H4 (cell line): Measurements from ENCODE around the gene CPN2. TPM values are rescaled to one million over a fixed set of nuclear protein-coding genes. Genes with fewer than 3 reads are reported as not detected.
A peak's percentile ranks its signal among the peaks of the same experiment; 100 is the strongest.

Experiments used
- DNase-seq: peaks from one replicate; pipeline ENCODE4 v3.0.0-alpha.2; 2015; ENCODE audit warnings: low spot score
- total RNA-seq: library from RNA; depleted of rRNA; stranded (reverse); fragments of >200 nt; shearing (Covaris generic); gene quantifications from 2 replicates; pipeline ENCODE4 v1.2.3, GENCODE V29; 2014

CPN2 gene
- total RNA-seq, 1 experiment from 2014 or later, result not detected

DNA sequence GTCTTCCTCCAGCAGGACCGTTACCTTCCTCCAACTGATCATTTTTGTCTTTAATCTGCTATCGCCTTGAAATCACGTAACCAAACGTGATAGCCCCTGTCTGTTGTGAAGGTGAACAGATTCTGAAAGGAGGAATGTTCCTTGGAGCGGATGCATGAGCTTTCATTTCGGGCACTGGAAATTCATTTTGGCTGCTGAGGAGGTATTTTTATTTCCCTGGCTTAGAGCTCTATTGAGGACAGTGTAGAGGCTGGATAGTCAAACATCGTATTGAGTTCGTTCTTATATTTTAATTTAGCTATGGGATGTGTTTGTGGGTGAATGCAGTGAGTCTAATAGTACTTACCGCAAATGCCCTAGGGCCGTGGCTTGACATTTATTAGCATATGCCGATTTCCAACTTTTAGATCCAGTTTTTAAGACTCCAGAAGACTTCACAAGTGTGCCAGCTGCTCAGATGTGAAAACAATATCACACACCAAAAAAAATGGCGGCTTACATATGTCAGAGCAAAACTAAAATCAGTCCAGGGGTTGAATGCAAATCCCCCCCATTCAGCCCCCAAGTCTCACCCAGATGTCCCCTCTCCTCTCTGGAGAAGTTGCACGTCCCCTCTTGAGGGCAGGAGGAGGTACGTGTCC lies 22.1 kb downstream of the CPN2 start:
- DNase-seq, result no peak

DNA sequence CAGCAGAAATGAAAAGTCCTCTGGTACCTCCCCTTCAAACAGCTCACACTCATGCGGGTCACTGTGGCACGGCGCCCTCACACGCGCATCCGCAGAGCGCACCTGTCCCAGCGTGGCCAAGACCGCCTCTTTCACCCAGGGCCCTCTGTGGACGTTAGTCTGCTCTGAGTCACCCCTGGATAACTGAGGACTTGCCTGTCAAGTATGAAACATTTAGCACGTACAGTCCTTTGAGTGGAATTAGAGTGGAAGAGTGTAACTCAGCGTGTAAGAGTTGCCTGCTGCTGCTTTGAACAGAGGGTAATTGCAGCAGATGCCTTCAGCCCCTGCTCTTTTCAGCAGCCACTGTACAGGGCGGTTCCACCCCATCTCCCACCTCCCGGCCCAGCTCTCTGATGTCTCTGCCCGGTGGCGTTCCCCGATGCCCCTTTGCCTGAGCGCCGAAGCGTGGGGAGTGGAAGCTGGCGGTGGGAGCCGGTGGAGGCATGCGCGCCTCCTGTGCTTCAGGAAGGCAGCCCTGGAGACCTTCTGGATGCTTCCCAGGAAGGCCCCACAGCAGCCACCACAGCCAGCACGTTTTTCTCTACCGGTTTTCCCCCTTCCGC lies 23.0 kb downstream of the CPN2 start:
- no peak for DNase-seq

DNA sequence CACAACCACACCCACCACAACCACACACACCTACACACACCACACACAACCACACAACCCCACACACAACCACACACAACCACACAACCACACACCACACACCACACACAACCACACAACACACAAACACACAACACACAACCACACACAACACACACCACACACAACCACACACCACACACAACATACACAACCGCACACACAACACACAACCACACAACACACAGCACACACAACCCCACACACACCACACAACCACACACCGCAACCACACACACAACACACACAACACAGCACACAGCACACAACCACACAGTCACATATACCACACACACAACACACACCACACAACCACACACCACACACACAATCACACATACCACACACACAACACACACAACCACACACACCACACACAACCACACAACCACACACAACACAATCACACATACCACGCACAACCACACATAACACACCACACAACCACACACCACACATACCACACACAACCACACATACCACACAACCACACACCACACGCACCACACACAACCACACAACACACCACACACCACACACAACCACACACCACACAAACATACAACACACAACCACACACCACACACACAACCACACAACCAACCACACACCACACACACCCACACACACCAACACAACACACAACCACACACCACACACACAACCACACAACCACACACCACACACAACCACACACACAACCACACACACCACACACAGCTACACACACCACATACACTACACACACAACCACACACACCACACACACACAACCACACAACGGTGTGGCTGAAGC lies 23.7 kb downstream of the CPN2 start:
- DNase-seq, result no peak

DNA sequence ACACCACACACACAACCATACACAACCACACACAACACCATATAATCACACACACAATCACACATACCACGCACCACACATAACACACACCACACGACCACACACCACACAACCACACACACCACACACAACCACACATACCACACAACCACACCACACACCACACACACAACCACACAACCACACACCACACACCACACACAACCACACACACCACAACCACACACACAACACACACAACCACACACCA lies 24.2 kb downstream of the CPN2 start:
- DNase-seq, result no peak

DNA sequence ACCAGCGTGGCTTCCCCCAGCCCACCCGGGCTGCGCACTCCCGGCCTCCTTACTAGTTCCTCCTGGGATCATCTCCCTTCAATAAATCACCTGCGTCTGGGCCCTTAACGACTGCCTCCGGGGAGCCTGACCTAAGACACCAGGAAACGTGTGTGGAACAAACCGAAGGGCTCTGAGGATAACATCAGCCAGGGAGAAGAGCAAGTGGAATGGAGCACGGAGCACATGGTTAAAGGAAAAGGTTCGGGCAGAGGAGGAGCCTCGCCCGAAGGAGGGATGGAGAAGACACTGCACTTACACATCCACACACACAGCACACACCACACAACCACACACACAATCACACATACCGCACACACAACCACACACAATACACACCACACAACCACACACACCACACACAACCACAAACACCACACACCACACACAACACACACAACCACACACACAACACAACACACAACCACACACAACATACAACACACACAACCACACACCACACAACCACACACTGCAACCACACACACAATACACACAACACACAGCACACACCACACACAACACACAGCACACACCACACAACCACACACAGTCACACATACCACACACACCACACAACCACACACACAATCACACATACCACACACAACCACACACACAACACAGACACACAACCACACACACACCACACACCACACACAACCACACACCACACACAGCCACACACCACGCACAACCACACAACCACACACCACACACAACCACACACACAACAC lies 24.7 kb downstream of the CPN2 start:
- DNase-seq, result no peak

DNA sequence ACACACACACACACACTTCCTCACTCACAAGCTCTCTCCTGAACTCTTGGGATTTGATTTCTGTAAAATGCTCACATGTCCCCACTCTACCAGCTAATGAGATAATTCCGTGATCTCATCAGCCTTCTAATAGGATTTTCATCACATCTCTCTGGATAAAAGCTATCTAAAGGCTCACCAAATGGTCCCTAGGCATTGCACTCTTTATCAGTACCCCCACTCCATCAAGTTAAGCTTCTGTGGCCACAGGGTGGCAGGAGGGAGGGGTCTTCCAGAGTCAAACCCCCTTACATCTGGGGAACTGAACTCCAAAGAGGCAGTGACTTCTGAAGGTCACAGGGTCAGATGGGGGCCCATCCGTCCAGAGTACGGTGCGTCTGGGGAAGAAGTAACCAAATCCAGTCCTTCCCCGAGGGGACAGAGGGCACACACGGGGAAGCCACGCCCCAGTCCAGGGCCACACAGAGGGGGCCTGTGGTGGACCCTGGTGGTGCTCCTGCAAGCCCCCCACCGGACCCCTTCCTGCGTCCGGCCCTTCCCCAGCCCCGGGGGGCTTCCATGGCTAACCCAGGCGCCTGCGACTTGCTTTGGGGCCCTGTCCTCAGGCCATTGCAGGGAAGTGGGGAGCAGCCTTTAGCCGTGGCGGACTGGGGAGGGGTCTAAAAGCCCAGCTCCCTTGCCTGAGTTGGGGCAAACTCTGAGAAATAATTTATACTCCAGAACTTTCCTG lies 25.5 kb downstream of the CPN2 start:
- DNase-seq, result no peak

DNA sequence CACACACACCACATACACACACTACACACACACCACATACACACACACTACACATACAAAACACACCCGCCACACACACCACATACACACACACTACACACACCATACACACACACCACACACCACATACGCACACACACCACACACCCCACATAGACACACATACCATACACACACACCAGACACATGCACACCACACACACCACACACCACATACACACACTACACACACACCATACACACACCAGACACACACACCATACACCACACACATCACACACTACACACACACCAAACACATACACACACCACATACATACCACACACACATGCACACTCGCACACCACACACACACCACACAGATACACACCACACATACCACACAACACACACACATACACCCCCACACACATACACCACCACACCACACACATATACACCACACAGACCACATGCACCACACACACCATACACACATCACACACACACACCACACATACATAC lies 26.3 kb downstream of the CPN2 start:
- DNase-seq, result no peak

DNA sequence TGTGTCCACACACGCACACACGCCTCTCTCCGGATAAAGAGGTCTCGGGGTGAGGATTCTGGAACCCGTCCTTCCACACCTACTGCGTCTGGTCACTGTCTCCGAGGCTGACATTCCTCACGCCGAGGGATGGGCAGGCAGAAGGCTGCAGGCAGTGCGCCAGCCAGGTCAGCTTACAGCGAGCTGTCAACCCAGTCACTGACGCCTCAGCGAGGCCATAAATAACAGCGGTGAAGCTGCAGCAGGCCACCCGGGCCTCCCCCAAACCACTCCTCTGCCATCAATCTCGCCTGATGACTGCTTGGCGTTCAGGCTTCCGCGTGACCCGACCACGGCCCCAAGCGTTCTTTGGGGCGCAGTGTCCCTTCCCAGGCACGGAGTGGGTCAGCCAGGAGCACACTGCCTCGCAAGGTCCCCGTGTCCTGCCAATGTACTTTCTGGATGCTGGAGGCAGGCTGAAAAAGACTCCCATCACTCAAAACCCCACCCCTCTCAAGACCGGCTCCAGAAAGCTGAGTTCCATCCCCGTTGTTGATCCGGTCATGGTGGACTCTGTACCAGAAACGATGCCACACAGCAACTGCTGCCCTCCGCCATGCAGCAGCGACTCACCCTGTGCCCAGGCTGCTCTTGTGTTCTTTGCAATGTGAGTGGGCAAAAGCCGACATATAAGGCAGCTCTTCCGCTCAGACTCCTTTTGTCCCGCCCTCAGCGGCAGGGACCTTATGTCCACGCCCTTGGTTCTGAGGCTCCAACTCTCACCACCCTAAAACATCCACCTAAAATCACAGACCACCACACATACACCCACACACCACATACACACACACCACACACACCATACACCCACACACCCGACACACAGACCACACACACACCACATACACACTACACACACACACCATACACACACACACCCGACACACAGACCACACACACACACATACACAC lies 27.1 kb downstream of the CPN2 start:
- peak; percentile 42 for DNase-seq

DNA sequence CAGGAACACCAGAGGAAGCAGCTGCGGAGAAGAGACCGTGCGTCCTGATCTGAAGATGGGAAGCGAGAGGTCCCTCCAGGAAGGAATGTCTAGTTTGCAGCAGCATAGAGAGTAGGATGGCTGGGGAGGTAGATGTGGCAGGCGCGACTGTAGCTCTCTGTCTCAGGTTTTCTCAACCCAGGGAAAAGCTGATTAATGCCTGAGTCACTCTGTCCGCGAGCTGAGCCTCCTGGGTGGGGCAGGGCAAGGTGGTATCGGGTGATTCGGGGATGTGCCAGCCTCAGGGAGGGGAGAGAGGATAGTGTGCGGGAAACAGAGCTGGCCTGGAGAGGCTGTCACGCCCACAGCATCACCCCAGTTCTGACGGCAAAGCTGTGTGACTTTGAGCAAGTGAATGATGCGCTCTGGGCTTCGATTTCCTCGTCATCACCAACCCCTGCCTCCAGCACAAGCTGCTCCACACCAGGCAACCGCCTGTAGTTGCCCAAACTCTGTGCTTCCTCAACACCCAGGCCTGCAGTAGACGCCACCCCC lies 28.4 kb downstream of the CPN2 start:
- peak; percentile 87 for DNase-seq

DNA sequence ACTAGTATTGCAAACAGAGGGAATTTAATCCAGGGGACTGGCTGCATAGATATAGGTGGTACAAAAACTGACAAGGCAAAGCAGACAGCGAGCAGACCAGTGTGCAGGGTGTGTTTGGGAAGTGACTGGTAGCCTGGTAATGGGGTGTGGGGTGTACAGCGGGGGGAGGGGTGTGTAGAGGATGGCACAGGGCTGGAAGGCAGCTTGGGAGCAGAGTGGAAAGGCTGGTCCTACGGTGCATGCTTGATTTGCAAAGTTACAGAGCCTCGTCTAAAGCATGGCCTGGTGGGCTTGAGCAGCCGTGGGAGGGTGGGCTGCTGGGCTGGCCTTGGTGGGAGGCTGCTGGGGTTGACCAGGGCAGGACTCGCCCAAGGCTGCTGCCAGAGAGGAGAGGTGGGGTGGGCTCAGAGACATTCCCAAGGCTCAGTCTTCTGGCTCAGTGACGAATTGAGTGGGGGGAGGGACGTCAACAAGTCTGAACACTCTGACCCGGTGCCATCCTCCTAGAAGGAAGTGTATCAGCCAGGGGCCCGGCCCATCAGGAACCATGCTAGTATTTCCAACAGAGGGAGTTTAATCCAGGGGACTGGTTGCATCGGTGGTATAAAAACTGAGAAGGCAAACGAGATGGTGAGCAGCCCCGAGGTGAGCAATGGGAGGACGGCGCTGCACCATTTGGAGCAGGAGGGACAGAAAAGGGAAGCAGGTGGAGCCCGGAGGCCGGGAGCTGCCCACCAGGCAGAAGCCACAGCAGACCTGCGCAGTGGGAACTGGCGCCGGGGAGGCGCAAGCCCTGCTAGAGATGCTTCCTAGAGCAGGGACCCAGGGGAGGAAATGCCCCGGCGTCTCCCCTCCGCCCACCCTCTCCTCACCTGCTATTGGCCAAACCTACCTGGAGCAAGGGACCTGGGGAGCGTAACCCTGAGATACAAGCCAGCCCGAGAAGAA lies 29.2 kb downstream of the CPN2 start:
- DNase-seq, result no peak

DNA sequence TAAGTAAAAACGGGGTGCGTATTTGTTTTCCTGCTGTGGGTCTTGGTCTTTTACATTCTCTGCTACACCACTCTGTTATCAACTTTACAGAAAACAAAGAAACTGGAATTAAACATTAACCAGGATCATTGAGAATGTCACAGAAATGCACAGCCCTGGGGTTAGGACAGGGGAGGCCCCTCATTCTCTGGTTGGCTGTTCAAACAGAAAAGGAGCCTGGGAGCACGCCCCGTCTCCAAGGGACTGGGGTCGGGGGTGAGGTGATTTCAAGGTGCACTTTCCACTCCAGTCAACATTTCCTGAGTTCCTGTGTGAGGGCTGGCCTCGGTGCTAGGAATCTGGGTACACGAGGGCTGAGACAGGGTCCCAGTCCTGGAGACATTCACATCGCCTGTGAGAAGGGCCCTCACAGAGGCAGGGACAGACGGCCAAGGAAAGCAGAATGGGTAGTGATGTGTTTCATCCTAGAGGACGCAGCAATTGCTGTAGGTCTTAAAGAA lies 30.3 kb downstream of the CPN2 start:
- no peak for DNase-seq

DNA sequence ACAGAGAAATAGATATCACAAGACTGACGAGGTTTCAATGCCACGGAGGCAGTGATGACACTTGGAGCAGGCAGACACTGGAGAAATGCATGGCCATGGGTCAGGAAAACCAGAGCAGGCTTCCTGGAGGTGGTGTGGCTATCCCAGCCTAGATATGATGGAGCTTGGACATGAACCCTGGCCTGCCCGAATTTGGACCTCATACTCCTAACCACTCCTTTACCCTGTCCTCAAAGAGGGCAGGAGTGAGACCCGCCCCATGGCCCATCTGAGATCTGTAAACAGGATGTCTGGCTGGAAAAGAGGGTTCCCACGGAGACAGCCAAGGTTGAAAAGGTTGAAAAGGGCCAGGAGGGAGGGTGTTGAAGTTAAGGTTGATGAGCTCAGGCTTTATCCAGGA lies 31.0 kb downstream of the CPN2 start:
- no peak for DNase-seq

DNA sequence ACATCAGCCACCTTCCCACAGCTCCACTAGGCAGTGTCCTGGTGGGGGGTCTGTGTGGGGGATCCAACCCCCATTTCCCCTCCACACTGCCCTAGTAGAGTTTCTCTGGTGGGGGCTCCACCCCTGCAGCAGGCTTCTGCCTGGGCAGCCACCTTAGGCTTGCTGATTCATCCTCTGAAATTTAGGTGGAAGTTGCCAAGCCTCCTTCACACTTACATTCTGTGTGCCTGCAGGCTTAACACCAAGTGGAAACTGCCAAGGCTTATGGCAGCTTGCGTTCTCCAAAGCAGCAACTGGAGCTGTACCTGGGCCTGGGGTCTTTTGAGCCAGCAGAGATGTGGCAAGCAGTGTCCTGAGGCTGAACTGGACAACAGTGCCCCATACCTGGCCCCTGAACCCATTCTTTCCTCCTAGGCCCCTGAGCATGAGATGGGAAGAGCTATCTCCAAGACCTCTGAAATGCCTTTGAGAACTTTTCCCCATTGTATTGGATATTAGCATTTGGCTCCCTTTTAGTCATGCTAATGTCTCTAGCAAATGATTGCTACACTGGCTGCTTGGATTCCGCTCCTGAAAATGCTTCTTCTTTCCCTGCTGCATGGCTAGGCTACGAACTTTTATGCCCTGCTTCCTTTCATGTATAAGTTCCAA lies 32.5 kb downstream of the CPN2 start:
- DNase-seq, result no peak

DNA sequence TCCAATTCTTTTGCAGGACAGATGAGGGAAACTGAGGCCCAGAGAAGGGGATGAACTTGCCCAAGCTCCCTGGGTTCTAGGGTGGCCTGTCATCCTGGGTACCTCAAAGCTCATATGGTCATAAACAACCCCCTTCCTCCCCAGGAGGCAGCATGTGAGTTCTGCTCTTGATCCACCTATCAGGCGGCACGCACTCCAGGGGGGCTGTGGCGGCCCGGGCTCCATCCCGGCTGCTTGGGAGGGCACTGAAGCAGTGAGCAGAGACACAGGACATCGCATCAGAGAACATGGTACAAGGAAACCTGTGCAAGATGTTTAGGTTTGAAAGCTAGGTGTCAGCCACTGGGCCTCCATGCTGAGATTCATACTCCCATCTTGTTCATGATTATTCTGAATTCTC lies 34.2 kb downstream of the CPN2 start:
- DNase-seq, result no peak

DNA sequence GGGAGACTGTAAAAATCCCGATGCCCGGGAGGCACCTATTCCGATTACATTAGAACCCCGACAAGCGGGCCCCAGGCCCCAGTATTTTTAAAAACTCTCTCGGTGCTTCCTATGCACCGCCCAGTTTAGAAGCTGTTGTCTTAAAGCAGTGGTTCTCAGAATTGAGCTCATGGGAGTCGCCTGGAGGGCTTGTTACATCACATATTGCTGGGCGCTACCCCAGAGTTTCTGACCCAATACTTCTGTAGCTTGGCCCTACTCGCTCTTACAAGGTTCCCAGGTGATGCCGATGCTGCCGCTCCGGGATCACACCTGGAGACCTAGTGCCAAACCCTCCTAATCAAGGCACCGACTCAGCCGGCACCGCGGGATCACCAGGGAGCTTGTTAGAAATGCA lies 35.2 kb downstream of the CPN2 start:
- DNase-seq, result no peak

DNA sequence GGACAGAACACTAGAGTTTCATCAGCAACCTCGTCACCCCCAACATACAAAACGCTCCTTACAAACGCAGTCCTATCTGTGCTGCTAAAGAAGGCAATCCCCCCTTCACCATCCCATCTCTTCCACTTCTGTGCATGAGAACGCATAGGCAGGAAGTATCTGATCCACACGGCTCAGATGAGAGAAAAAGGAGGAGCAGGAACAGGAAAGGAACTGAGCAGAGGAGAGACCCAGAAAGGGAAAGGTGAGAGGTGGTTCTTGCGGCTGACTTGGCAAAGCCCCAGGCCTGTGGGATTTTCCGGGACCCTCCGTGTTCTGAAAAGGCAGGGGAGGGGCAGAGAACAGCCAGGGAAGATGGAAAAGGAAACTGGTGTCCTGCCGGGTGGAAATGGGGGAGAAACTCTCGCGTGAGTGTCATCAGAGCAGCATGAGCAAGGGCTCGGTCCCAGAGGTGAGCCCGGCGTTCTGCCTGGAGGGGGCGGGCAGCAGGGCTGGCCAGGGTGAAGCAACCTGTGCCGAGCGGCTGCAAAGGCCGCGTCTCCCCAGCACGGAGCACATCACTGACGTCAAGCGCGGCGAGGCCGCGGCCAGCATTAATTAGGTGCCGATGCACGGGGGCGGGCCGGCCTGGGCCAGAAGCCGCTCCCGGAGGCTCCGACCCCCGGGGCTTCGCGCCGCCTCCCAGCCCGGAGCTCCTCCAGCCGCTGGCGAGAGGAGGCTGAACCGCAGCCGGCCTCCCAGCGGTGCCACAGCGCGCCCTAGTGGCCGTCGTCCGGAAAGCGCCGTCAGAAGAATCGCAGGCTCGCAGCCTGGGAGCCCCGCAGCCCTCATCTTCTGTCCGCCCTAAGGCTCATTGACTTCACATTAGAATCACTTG lies 35.8 kb downstream of the CPN2 start:
- DNase-seq, result peak; percentile 92

DNA sequence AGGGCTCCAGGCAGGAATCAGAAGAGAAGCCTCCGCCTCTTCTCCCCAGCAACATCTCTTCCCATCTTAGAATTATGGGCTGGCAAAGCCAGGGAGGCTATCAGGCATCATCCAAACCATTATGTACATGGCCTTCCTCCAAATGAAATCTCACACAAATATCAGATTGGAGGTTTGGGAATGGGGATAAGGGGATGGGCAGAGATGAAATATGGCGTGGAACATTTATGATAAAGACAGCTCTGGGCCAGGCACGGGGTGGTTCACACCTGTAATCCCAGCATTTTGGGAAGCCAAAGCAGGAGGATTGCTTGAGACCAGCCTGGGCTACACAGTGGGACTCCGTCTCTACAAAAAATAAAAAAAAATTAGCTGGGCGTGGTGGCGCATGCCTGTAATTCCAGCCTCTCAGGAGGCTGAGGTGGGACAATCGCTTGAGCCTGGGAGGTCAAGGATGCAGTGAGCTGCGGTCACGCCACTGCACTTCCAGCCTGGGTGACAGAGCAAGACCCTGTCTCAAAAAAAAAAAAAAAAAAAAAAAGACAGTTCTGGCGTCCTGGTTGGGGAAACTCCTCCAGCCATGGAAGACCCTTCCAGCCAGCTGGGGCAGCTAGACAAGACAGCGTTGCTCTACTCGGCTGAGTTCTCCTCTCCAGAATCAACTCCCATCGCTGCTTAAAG lies 36.6 kb downstream of the CPN2 start:
- DNase-seq, result no peak
